ENCODE data around the gene CENPC.

Gene CENPC, protein sequence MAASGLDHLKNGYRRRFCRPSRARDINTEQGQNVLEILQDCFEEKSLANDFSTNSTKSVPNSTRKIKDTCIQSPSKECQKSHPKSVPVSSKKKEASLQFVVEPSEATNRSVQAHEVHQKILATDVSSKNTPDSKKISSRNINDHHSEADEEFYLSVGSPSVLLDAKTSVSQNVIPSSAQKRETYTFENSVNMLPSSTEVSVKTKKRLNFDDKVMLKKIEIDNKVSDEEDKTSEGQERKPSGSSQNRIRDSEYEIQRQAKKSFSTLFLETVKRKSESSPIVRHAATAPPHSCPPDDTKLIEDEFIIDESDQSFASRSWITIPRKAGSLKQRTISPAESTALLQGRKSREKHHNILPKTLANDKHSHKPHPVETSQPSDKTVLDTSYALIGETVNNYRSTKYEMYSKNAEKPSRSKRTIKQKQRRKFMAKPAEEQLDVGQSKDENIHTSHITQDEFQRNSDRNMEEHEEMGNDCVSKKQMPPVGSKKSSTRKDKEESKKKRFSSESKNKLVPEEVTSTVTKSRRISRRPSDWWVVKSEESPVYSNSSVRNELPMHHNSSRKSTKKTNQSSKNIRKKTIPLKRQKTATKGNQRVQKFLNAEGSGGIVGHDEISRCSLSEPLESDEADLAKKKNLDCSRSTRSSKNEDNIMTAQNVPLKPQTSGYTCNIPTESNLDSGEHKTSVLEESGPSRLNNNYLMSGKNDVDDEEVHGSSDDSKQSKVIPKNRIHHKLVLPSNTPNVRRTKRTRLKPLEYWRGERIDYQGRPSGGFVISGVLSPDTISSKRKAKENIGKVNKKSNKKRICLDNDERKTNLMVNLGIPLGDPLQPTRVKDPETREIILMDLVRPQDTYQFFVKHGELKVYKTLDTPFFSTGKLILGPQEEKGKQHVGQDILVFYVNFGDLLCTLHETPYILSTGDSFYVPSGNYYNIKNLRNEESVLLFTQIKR

GRCh38 chr4:67545199-67546003 is at the start of gene CENPC:
Gene CENPC (minus strand): TSS chr4:67545503. CDS start chr4:67545355, 148 bp downstream.
- peak; percentile 98 for DNase-seq (ENCODE audit: low read depth)

DNA sequence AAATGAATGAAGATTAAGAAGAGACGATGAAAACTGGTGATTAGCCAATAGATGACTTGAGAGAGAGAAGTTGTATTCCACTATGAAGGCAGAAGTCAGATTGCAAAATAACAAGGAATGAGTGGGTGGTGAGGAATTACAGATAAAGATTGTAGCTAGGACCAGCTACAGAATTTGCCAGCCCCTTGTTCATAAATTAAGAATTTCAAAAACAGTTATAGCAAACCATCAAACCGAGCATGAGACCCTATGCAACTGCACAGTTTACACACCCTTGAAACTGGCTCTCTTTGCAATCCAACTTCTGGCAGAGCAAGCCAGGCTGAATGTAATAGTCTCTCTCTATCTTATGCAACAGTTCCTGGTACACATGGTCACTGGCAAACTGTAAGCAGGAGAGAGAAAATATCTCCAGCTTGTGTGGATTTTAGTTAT is 48.5 kb upstream of the CENPC start:
- no peak for DNase-seq (ENCODE audit: low read depth)

DNA sequence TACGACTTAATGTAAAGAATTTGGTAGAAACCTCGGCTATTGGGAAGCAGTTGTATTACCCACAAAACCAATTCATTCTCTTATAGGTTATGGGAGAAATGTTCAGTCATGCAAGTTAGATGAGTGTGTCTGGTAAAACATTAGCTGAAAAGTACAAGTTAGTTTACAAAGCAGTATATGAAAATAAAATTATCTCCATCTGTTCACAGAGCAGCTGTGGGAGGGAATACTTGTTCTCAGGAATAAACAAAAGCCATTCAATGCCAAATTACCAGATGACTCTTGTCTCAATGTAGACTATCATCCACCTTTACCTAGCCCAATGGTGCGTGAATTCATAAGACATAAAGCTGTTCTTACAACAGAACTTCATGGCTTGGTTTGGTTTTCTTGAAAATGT is 41.9 kb upstream of the CENPC start:
- DNase-seq (ENCODE audit: low read depth) = no peak

DNA sequence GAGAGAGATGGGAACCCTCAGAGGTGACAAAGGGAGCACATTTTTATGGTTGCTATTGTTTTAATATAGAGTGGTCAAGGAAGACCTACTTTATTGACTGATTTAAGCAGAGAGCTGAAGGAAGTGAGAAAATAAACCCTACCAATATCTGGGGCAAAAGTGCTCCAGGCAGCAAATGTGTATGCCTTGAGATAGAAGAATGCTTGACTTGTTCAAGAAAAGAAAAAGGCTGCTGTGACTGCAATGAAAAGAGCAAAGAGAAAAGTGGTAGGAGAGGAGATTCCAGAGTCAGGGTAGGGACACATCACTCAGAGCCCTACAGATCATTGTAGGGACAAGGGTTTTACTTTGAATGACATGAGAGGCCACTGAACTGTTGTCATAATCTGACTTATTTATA is 39.2 kb upstream of the CENPC start:
- no peak for DNase-seq (ENCODE audit: low read depth)

DNA sequence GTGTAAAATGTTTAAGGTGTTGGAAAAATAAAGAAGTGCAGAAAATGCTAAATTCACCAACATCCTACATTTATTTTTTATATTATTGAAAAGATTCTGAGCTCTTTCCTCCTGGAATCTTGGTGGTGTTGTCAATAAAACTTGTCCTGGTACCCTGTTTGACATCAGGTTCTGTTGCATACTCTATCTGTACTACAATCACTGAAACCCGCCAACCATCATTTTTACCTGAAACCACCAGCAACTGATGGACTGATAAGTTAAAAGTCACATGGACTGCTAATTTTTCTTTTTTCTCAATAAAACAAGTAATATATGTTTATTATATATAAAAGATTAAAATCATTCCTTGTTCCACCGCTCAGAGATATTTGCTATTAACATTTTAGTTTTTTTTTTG is 36.6 kb upstream of the CENPC start:
- no peak for DNase-seq (ENCODE audit: low read depth)

- DNase-seq (ENCODE audit: low read depth) = no peak
Observed at GRCh38 chr4:67581208-67581857, 36.0 kb upstream of the CENPC start.

GRCh38 chr4:67580577-67580976 is 35.3 kb upstream of the CENPC start:
- no peak for DNase-seq (ENCODE audit: low read depth)

DNA sequence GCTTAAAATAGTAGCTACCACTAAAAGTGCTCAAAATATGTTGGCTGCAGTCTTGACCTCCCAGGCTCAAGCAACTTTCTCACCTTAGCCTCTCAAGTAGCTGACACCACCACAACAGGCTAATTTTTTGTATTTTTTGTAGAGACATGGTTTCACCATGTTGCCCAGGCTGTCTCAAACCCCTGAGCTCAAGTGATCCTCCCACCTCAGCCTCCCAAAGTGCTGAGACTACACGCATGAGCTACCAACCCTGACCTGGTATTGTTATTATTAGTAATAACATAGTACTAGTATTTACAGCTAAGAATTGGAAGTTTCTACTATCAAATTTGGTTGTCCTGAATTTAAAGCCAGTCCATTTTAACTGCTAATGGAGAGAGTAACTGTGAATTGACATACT is 31.2 kb upstream of the CENPC start:
- no peak for DNase-seq (ENCODE audit: low read depth)

DNA sequence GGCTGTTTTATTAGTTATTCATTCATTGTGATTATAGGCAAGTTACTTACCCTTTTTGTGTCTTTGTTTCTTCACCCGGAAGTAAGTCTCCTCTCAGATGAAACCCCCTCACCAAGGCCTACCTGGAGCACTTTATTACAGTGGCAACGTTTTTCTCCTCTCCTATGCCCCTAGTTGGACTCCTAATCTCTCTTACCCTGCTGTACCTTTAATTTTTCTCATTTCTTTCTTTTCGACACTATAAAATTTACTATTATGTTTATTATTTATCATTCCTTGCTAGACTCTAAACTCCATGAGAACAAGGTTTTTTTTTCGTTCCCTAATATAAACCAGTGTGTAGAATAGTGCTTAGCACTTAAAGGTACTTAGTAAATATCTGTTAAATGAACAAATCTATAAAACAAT is 30.8 kb upstream of the CENPC start:
- no peak for DNase-seq (ENCODE audit: low read depth)

DNA sequence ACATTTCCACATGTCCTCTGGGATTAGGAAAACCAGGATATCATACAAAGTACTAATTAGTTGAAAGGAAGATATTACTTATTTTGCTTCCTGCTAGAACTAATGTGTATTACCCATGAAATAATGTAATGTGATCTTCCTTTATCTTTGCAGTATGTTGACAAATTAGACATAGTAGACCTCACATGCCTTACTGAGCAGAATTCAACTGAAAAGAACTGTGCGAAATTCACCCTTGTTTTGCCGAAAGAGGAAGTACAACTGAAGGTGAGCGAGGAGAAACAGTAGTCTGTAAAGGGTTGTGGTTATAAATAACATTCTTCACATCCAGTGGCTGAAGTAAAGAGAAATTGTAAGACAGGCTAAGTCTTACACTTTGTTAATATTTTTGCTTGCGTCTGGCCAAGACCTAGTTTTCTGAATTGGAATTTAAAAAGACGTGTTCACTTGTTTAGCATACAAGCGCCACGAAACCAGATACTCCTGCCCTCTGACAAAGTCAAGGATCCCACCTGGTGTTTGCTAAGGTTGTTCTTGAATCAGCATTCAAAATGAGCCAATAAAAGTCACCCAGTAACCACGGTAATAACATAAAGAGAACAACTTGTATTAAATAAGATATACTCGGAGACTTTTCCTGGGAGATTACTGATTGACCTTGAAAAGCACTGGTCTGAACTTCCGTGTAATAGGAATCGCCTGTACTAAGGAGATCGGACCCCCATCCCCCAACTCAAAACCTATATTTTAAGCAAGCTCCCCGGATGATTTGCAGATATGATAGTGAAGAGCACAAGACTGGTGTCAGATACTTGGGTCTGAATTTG is 30.1 kb upstream of the CENPC start:
- DNase-seq (ENCODE audit: low read depth) = no peak

DNA sequence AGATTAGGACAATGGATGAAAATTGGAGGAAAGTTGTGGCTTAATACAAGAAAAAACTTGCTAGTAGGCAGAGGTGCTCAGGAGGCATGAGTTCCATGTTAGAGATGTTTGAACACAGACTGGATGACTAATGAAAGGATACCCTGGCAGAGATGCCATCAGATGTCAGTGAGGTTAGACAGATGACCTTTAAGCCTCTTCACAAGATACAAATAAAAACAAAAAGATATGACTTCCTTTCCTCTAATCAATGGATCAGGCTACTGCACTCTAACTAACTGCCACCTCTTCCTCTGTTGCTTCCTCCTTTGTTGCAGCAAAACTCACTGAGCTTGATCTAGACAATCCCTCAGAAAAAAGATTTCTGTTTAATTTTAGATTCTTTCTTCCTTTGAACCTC is 27.9 kb upstream of the CENPC start:
- DNase-seq (ENCODE audit: low read depth) = no peak

DNA sequence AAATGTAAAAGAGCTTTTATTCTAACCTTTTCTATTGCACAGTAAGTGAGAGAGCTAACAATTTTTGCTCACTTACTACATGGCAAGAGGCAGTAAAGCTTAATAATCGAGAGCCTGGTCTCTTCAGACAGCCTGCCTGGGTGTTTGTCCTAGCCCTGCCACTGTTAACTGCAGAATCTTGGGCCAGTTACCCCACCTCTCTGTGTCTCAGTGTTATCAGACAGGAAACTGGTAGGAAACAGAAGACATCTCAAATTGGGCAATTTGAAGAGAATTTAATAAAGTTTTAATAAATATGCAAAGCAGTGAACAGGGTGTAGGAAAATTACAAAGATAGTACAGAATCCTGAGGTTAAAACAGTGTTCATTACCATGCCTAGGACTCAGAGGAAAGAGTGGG is 26.7 kb upstream of the CENPC start:
- no peak for DNase-seq (ENCODE audit: low read depth)

GRCh38 chr4:67570537-67570936 is 25.2 kb upstream of the CENPC start:
- no peak for DNase-seq (ENCODE audit: low read depth)

GRCh38 chr4:67568820-67569219 is 23.5 kb upstream of the CENPC start:
- no peak for DNase-seq (ENCODE audit: low read depth)

- no peak for DNase-seq (ENCODE audit: low read depth)
Observed at GRCh38 chr4:67566335-67566734, 21.0 kb upstream of the CENPC start.

- DNase-seq (ENCODE audit: low read depth) = peak; percentile 11
Observed at GRCh38 chr4:67565284-67565683, 20.0 kb upstream of the CENPC start.

DNA sequence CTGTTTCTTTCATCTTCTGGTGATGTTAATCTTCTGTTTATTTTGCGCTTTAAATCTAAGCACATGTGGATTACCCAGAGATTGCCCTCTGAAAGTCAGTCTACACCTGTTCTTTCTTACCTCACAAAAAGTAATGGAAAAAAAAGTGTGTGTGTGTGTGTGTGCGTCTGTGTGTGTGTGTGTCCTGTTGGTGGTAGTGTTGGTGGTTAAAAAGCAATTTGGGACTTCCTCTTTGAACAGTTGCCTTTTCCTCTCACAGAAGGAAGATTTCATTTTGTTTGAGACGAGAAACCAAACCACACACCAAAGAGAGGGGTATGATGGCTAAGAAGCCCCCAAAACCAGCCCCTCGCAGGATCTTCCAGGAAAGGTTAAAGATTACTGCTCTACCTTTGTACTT is 13.2 kb upstream of the CENPC start, which contains the start of gene STAP1:
Gene STAP1, plus strand, starts transcription at position 235 of the 400 bp plus-strand sequence. Its CDS starts 83 bp downstream, at position 318.
- DNase-seq (ENCODE audit: low read depth) = no peak

DNA sequence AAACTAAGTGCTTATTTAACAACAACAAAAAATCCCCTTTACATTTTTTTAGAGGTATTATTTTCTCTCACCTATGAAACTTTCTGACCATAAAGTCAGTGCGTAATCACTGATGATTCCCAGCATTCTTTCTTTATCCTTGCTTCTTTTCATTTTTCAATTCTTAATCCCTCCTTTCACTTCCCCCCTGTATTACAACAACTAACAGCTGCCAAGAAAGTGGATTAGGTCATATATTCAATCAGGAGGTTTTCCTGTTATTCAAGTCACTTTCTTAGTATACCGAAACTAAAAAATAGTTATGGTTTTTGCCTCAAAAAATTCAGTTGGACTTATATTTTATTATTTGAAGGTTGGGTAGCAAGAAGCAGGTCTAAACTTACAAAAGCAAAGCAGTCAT is 11.1 kb upstream of the CENPC start:
- no peak for DNase-seq (ENCODE audit: low read depth)

DNA sequence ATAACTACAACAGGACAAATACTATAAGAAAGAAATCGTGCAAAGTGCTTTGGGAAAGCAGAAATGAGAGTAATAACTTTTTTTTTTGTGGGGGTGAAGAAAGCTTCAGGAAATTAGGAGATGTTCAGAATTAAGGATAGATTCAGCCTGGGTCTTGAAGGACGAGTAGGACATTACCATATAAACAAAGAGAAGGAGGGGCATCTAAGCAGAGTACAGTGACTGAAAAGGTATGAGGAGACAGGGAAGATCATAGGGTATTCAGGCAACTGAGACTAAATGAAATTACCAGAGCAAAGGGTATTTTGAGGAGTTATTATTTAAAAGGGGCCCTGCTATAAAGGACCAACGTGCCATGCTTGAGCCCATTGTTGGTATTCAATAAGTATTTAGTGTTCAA is 10.1 kb upstream of the CENPC start:
- DNase-seq (ENCODE audit: low read depth) = no peak

DNA sequence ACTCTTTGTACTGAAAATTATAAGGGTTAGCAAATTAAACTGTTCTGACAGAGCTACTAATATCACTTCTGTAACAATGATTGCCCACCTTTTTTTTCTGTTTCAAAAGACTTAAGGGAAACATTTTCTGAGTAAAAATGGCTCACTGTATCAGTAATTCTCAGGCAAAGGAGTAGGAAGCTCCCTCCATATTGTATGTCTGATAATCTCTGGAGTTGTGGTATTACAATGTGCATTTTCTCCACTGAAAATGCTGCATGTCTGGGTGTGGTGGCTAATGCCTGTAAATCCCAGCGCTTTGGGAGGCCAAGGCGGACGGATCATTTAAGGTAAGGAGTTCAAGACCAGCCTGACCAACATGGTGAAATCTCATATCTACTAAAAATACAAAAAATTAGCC is 8.8 kb upstream of the CENPC start:
- no peak for DNase-seq (ENCODE audit: low read depth)

Data from EH (cell line).